ENCODE measurements around the gene RNF4.

DNA sequence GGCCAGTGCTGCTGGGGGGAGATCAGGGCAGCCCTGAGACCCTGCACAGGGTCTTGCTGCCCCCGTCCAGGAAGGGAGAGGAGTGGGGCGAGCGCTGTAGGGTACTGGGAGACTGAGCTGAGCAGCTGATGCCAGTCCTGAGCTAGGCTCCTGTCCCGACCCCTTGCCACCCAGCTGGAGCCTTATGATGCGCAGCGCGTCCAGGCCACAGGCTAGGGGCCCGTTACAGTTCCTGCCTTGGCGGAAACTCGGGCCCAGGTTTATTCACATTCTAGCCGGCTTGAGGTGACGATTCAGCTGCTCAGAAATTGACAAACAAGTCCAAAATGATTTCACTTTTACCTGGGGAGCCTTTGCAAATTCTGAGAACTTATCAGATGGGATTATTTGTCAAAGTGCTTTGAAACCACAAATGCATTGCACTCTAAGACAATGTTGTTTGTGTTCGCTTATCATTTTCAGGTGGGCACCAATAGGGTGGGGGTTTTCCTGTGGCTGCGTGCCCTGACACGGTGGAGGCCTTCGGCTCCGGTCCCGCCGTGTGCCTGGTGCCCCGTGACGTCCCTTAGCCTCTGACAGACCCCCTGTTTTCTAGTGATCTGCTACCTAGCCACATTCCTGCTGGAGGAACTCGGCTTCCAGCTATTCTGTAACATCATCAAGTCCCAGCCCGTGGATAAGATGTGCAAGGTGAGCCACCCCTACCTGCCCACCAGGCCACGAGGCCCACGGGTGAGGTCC, 31.3 kb upstream of the RNF4 start:
- no peak for TF ChIP-seq POLR2AphosphoS5 (IDR thresholded peaks at IDR 0.05; ENCODE audit: borderline replicate concordance, low read depth, low read length)
- TF ChIP-seq EZH2 (IDR thresholded peaks at IDR 0.05) = no peak
